ENCODE measurements around the gene PTPRCAP. TPM values are rescaled to one million over a fixed set of nuclear protein-coding genes. Genes with fewer than 3 reads are reported as not detected.
"Not testable (repeated sequence)": the region's sequence is repeated elsewhere in the genome, so short reads cannot be mapped to it uniquely, and the experiment has no call there.

The PTPRCAP gene
- total and polyA plus RNA-seq, 2 experiments from 2014 or later = 0.43 TPM; not detected in 1

- H3K4me1 ChIP-seq (ENCODE audit: insufficient read depth) = peaks cover 7% of the 10 kb centered on the region
- in situ Hi-C loops (cut with MboI) = no loop called here
- H3K9me3 ChIP-seq (ENCODE audit: low read depth) = no peaks in the 10 kb centered on the region
- H3K27ac ChIP-seq = peak within 1 kb of the TSS; percentile 55
- H3K79me2 ChIP-seq (ENCODE audit: insufficient read depth) = peaks cover 30% of the 10 kb centered on the region
- H3K4me2 ChIP-seq (ENCODE audit: unreplicated experiment) = peak within 1 kb of the TSS; percentile 96
- DNase-seq = peak; percentile 98
- peak within 1 kb of the TSS; percentile 91 for H3K9ac ChIP-seq
- no peaks in the 10 kb centered on the region for H3F3A ChIP-seq (ENCODE audit: insufficient read depth)
- peak within 1 kb of the TSS; percentile 99 for H2AFZ ChIP-seq
- H3K36me3 ChIP-seq (ENCODE audit: low read depth) = no peaks in the 10 kb centered on the region
- H3K27me3 ChIP-seq (replicated peaks; ENCODE audit: insufficient read depth) = no peaks in the 10 kb centered on the region
- H4K20me1 ChIP-seq (ENCODE audit: insufficient read depth) = no peaks in the 10 kb centered on the region
- H3K9me2 ChIP-seq (ENCODE audit: insufficient read depth) = no peaks in the 10 kb centered on the region
- H3K4me3 ChIP-seq = peak within 1 kb of the TSS; percentile 98
- TF ChIP-seq EZH2phosphoT487 (IDR thresholded peaks at IDR 0.05; ENCODE audit: insufficient read depth, low read depth) (no peak), EZH2 (IDR thresholded peaks at IDR 0.05; ENCODE audit: insufficient read depth, poor library complexity, severe bottlenecking) (no peak)
- 1 to 2% methylated on average over 64 of the region's 68 CpGs for WGBS, 2 experiments (ENCODE audit: low coverage in 1 of 2, low lambda C conversion rate in 2 of 2, missing lambda C conversion rate in 2 of 2)
These were observed 9.2 kb downstream of the PTPRCAP start, which contains the start of gene RPS6KB2 for GRCh38 chr11:67428052-67429001. Gene RPS6KB2 (plus strand): TSS chr11:67428494. CDS start chr11:67428546, 52 bp downstream.

GRCh38 chr11:67427364-67427859 lies 10.1 kb downstream of the PTPRCAP start:
- H4K20me1 ChIP-seq (ENCODE audit: insufficient read depth); H3K9me2 ChIP-seq (ENCODE audit: insufficient read depth); H3K36me3 ChIP-seq (ENCODE audit: low read depth); H3K9me3 ChIP-seq (ENCODE audit: low read depth); H3K27me3 ChIP-seq (replicated peaks; ENCODE audit: insufficient read depth); H3K4me1 ChIP-seq (ENCODE audit: insufficient read depth); H3F3A ChIP-seq (ENCODE audit: insufficient read depth); DNase-seq; in situ Hi-C loops (cut with MboI): not testable (repeated sequence)
- H3K4me2 ChIP-seq (ENCODE audit: unreplicated experiment) = peak overlapping the region; percentile 96
- WGBS, 2 experiments (ENCODE audit: low coverage in 1 of 2, low lambda C conversion rate in 2 of 2, missing lambda C conversion rate in 2 of 2) = 77 to 79% methylated on average over 19 of the region's 19 CpGs
- H3K79me2 ChIP-seq (ENCODE audit: insufficient read depth) = peaks cover 30% of the 10 kb centered on the region
- peak overlapping the region; percentile 98 for H3K4me3 ChIP-seq
- peak overlapping the region; percentile 50 for H3K27ac ChIP-seq
- H2AFZ ChIP-seq = peak overlapping the region; percentile 99
- H3K9ac ChIP-seq = peak overlapping the region; percentile 91

- Histone ChIP-seq H3K27ac (no peak overlapping the region), H3K4me1 (ENCODE audit: insufficient read depth) (peaks cover 2% of the 10 kb centered on the region), H4K20me1 (ENCODE audit: insufficient read depth) (no peaks in the 10 kb centered on the region), H3K9ac (no peak overlapping the region), H3K27me3 (replicated peaks; ENCODE audit: insufficient read depth) (no peaks in the 10 kb centered on the region), H3K36me3 (ENCODE audit: low read depth) (no peaks in the 10 kb centered on the region), H3K9me2 (ENCODE audit: insufficient read depth) (no peaks in the 10 kb centered on the region), H3K4me2 (ENCODE audit: unreplicated experiment) (no peak overlapping the region), H3K79me2 (ENCODE audit: insufficient read depth) (peaks cover 8% of the 10 kb centered on the region), H2AFZ (no peak overlapping the region), H3F3A (ENCODE audit: insufficient read depth) (no peaks in the 10 kb centered on the region), H3K9me3 (ENCODE audit: low read depth) (no peaks in the 10 kb centered on the region), H3K4me3 (no peak overlapping the region)
- TF ChIP-seq EZH2 (IDR thresholded peaks at IDR 0.05; ENCODE audit: insufficient read depth, poor library complexity, severe bottlenecking) (no peak), EZH2phosphoT487 (IDR thresholded peaks at IDR 0.05; ENCODE audit: insufficient read depth, low read depth) (no peak)
- in situ Hi-C loops (cut with MboI) = no loop called here
- DNase-seq = no peak
- 80 to 81% methylated on average over 30 to 31 of the region's 34 CpGs for WGBS, 2 experiments (ENCODE audit: low coverage in 1 of 2, low lambda C conversion rate in 2 of 2, missing lambda C conversion rate in 2 of 2)
These were observed 13.4 kb downstream of the PTPRCAP start for GRCh38 chr11:67423891-67424613.

GRCh38 chr11:67423466-67423865 lies 14.0 kb downstream of the PTPRCAP start:
- Histone ChIP-seq H2AFZ (no peak overlapping the region), H3K9me2 (ENCODE audit: insufficient read depth) (no peaks in the 10 kb centered on the region), H3K27ac (no peak overlapping the region), H3K9me3 (ENCODE audit: low read depth) (no peaks in the 10 kb centered on the region), H3K4me2 (ENCODE audit: unreplicated experiment) (no peak overlapping the region), H4K20me1 (ENCODE audit: insufficient read depth) (no peaks in the 10 kb centered on the region), H3K79me2 (ENCODE audit: insufficient read depth) (peaks cover 2% of the 10 kb centered on the region), H3K9ac (no peak overlapping the region), H3K36me3 (ENCODE audit: low read depth) (no peaks in the 10 kb centered on the region), H3K4me1 (ENCODE audit: insufficient read depth) (no peaks in the 10 kb centered on the region; the same call in 1 of the 2 replicates), H3K4me3 (no peak overlapping the region), H3F3A (ENCODE audit: insufficient read depth) (no peaks in the 10 kb centered on the region), H3K27me3 (replicated peaks; ENCODE audit: insufficient read depth) (no peaks in the 10 kb centered on the region)
- TF ChIP-seq EZH2 (IDR thresholded peaks at IDR 0.05; ENCODE audit: insufficient read depth, poor library complexity, severe bottlenecking) (no peak), EZH2phosphoT487 (IDR thresholded peaks at IDR 0.05; ENCODE audit: insufficient read depth, low read depth) (no peak)
- 87 to 90% methylated on average over 13 of the region's 13 CpGs for WGBS, 2 experiments (ENCODE audit: low coverage in 1 of 2, low lambda C conversion rate in 2 of 2, missing lambda C conversion rate in 2 of 2)
- no peak for DNase-seq
- in situ Hi-C loops (cut with MboI) = no loop called here

Measured in GM23248 (cell line).